Hair follicular keratinocyte (primary cell): ENCODE data around the gene KHSRP. TPM values are rescaled to one million over a fixed set of nuclear protein-coding genes. Genes with fewer than 3 reads are reported as not detected.

Source experiments
- total RNA-seq: library from RNA; depleted of rRNA; stranded (reverse); fragments of >200 nt; gene quantifications from 2 replicates; pipeline ENCODE4 v1.2.3, GENCODE V29; 2015

The KHSRP gene
- total RNA-seq = 121 and 168 TPM in 2 replicates

GRCh38 chr19:6424195-6424938 is at the start of gene KHSRP:
Gene KHSRP (minus strand): TSS chr19:6424811. CDS start chr19:6424701, 110 bp downstream.

GRCh38 chr19:6464070-6464873 is 39.7 kb upstream of the KHSRP start, which contains the start of gene CRB3:
Gene CRB3 (plus strand): TSS chr19:6464271. CDS start chr19:6464702, 431 bp downstream.

GRCh38 chr19:6459262-6460098 is 34.9 kb upstream of the KHSRP start, which contains the start of gene SLC25A23:
Gene SLC25A23 (minus strand): TSS chr19:6459792. CDS start chr19:6459628, 164 bp downstream.

GRCh38 chr19:6433663-6434062 is 9.1 kb upstream of the KHSRP start, which contains the start of gene SLC25A41:
Gene SLC25A41 (minus strand): TSS chr19:6433763. CDS start chr19:6433693, 70 bp downstream.

GRCh38 chr19:6393074-6393982 is 31.3 kb downstream of the KHSRP start, which contains the start of gene GTF2F1:
Gene GTF2F1 (minus strand): TSS chr19:6393164. CDS start chr19:6392995, 169 bp downstream.

GRCh38 chr19:6375411-6376010 is 49.1 kb downstream of the KHSRP start, which contains the start of gene PSPN:
Gene PSPN (minus strand): TSS chr19:6375933. CDS start chr19:6375849, 84 bp downstream.

GRCh38 chr19:6372594-6373095 is 52.0 kb downstream of the KHSRP start, which contains the start of gene ALKBH7:
Gene ALKBH7 (plus strand): TSS chr19:6372794. CDS start chr19:6372821, 27 bp downstream.

Other genes starting within 250 kb of the KHSRP start
- 14.4 and 15.3 TPM in 2 replicates for gene MLLT1, start 144.8 kb downstream of the KHSRP start, total RNA-seq
- not detected in 2 replicates for gene ACER1, start 91.2 kb downstream of the KHSRP start, total RNA-seq
- 154 and 157 TPM in 2 replicates for gene CLPP, start 63.3 kb downstream of the KHSRP start, total RNA-seq
- 37.3 and 111 TPM in 2 replicates for gene ALKBH7, start 52.0 kb downstream of the KHSRP start, total RNA-seq
- gene PSPN, start 48.9 kb downstream of the KHSRP start, total RNA-seq = 0.34 and 0.62 TPM in 2 replicates
- gene GTF2F1, start 31.6 kb downstream of the KHSRP start, total RNA-seq = 41.6 and 46.0 TPM in 2 replicates
- not detected in 2 replicates for gene SLC25A41, start 9.0 kb upstream of the KHSRP start, total RNA-seq
- gene SLC25A23, start 35.0 kb upstream of the KHSRP start, total RNA-seq = 28.1 and 38.4 TPM in 2 replicates
- gene CRB3, start 39.5 kb upstream of the KHSRP start, total RNA-seq = 19.5 and 23.8 TPM in 2 replicates
- gene DENND1C, start 57.0 kb upstream of the KHSRP start, total RNA-seq = 0.11 TPM in 1 of 2 replicates, not detected in the other
- gene TUBB4A, start 77.5 kb upstream of the KHSRP start, total RNA-seq = not detected in 2 replicates
- 31.5 and 32.5 TPM in 2 replicates for gene TNFSF9, start 106.2 kb upstream of the KHSRP start, total RNA-seq
- gene CD70, start 166.3 kb upstream of the KHSRP start, total RNA-seq = 0.16 and 0.46 TPM in 2 replicates
- gene TNFSF14, start 245.3 kb upstream of the KHSRP start, total RNA-seq = not detected in 2 replicates